Osteoblast (primary cell): ENCODE data around the gene CYREN. TPM values are rescaled to one million over a fixed set of nuclear protein-coding genes. Genes with fewer than 3 reads are reported as not detected.
"Not testable (repeated sequence)": the region's sequence is repeated elsewhere in the genome, so short reads cannot be mapped to it uniquely, and the experiment has no call there.

ENCODE experiments used
- DNase-seq: peaks from one replicate; pipeline ENCODE4 v3.0.0; 2011; ENCODE audit warnings: low spot score, mixed read lengths; ENCODE audit not compliant: insufficient read length; ENCODE audit errors: missing footprints
- H2AFZ ChIP-seq: 2 replicates; pipeline ENCODE4 v1.6.0; 2011; ENCODE audit warnings: mild to moderate bottlenecking, low read length
- H3K27ac ChIP-seq: 2 replicates; pipeline ENCODE4 v1.5.1; 2011; ENCODE audit warnings: mild to moderate bottlenecking, low read depth, low read length, moderate library complexity
- H3K27me3 ChIP-seq: 2 replicates; pipeline ENCODE4 v1.6.0; 2012; ENCODE audit warnings: mild to moderate bottlenecking, control low read depth, inconsistent platforms, low read length, moderate library complexity; ENCODE audit not compliant: insufficient read depth
- H3K36me3 ChIP-seq: 2 replicates; pipeline ENCODE4 v1.5.1; 2011; ENCODE audit warnings: mild to moderate bottlenecking, low read length, control low read depth, moderate library complexity; ENCODE audit not compliant: insufficient read depth
- H3K4me1 ChIP-seq: 2 replicates; pipeline ENCODE4 v1.5.1; 2011; ENCODE audit warnings: mild to moderate bottlenecking, low read length, control low read depth, moderate library complexity; ENCODE audit not compliant: insufficient read depth
- H3K4me2 ChIP-seq: 2 replicates; pipeline ENCODE4 v1.6.0; 2011; ENCODE audit warnings: mild to moderate bottlenecking, low read length; ENCODE audit not compliant: insufficient read depth
- H3K4me3 ChIP-seq: fragments of 200-600 bp; sonication (generic); 3 replicates; pipeline ENCODE4 v1.5.1; 2012; ENCODE audit warnings: mild to moderate bottlenecking, low read length, inconsistent platforms; ENCODE audit not compliant: insufficient read depth
- H3K79me2 ChIP-seq: 2 replicates; pipeline ENCODE4 v1.6.0; 2012; ENCODE audit warnings: mild to moderate bottlenecking, low read length, control low read depth, inconsistent platforms; ENCODE audit not compliant: insufficient read depth
- H3K9me3 ChIP-seq: 2 replicates; pipeline ENCODE4 v1.5.1; 2011; ENCODE audit warnings: low read depth, low read length, control low read depth
- H4K20me1 ChIP-seq: 2 replicates; pipeline ENCODE4 v1.6.0; 2012; ENCODE audit warnings: mild to moderate bottlenecking, low read length, control low read depth; ENCODE audit not compliant: insufficient read depth
- CTCF ChIP-seq: IDR thresholded peaks from 2 replicates; pipeline ENCODE4 v1.5.1; 2011; ENCODE audit warnings: mild to moderate bottlenecking, low read depth, low read length, moderate library complexity; ENCODE audit errors: extremely low read depth
- total RNA-seq: library from RNA; depleted of rRNA; stranded (reverse); fragments of >200 nt; gene quantifications from 2 replicates; pipeline ENCODE4 v1.2.3, GENCODE V29; 2012

CYREN gene
- total RNA-seq, 1 donor: 35.5 TPM

GRCh38 chr7:135213831-135214230, 43.3 kb upstream of the CYREN start:
- H2AFZ ChIP-seq: no peak overlapping the region

GRCh38 chr7:135211946-135212685, 41.6 kb upstream of the CYREN start:
- H3K4me1 ChIP-seq, H4K20me1 ChIP-seq, H3K9me3 ChIP-seq, H3K36me3 ChIP-seq, H3K27me3 ChIP-seq, H3K79me2 ChIP-seq: not testable (repeated sequence)
- Histone ChIP-seq H3K4me2 (peak overlapping the region; percentile 99), H3K4me3 (peak overlapping the region; percentile 85), H2AFZ (peak overlapping the region; percentile 100), H3K27ac (peak overlapping the region; percentile 90)
- DNase-seq: peak; percentile 87

More at GRCh38 chr7:135213831-135214230, 43.3 kb upstream of the CYREN start:
- TF ChIP-seq CTCF: no peak
- DNase-seq: no peak
- Histone ChIP-seq H3K4me2 (no peak overlapping the region), H3K27ac (no peak overlapping the region), H3K27me3 (no peaks in the 10 kb centered on the region), H3K36me3 (no peaks in the 10 kb centered on the region), H3K9me3 (no peaks in the 10 kb centered on the region), H3K4me1 (peaks cover 10% of the 10 kb centered on the region), H3K4me3 (no peak overlapping the region), H4K20me1 (no peaks in the 10 kb centered on the region), H3K79me2 (peaks cover 6% of the 10 kb centered on the region)

GRCh38 chr7:135211179-135211945, 40.9 kb upstream of the CYREN start, which contains the start of gene WDR91:
Gene WDR91 (minus strand): TSS chr7:135211526. CDS start chr7:135211502, 24 bp downstream.
- no peaks in the 10 kb centered on the region for H3K9me3 ChIP-seq
- peaks cover 4% of the 10 kb centered on the region for H4K20me1 ChIP-seq
- H3K4me2 ChIP-seq: peak within 1 kb of the TSS; percentile 99
- peaks cover 6% of the 10 kb centered on the region for H3K79me2 ChIP-seq
- H2AFZ ChIP-seq: peak within 1 kb of the TSS; percentile 100
- H3K4me3 ChIP-seq: peak within 1 kb of the TSS; percentile 85
- peaks cover 10% of the 10 kb centered on the region for H3K4me1 ChIP-seq
- H3K27ac ChIP-seq: peak within 1 kb of the TSS; percentile 90
- H3K36me3 ChIP-seq: no peaks in the 10 kb centered on the region
- no peak for TF ChIP-seq CTCF
- peak; percentile 100 for DNase-seq
- no peaks in the 10 kb centered on the region for H3K27me3 ChIP-seq

- H3K4me1 ChIP-seq: peaks cover 10% of the 10 kb centered on the region
- H3K4me3 ChIP-seq: peak overlapping the region; percentile 85
- DNase-seq: no peak
- peak overlapping the region; percentile 96 for H3K4me2 ChIP-seq
- no peaks in the 10 kb centered on the region for H3K36me3 ChIP-seq
- peak overlapping the region; percentile 93 for H2AFZ ChIP-seq
- H3K27ac ChIP-seq: peak overlapping the region; percentile 76
- peaks cover 6% of the 10 kb centered on the region for H3K79me2 ChIP-seq
- no peak for TF ChIP-seq CTCF
- H3K9me3 ChIP-seq: no peaks in the 10 kb centered on the region
- peaks cover 4% of the 10 kb centered on the region for H4K20me1 ChIP-seq
- no peaks in the 10 kb centered on the region for H3K27me3 ChIP-seq
Observed at GRCh38 chr7:135210888-135211178, 40.3 kb upstream of the CYREN start.
